GM23248 (cell line): ENCODE data around the gene EIF5. TPM values are rescaled to one million over a fixed set of nuclear protein-coding genes. Genes with fewer than 3 reads are reported as not detected.

Source experiments
- DNase-seq: peaks from one replicate; pipeline ENCODE4 v3.0.0-alpha.2; 2015
- H2AFZ ChIP-seq: fragments of 200-600 bp; sonication (generic); 2 replicates; pipeline ENCODE4 v1.6.1; 2016; ENCODE audit warnings: antibody characterized with exemption
- H3F3A ChIP-seq: fragments of 200-600 bp; sonication (generic); 2 replicates; pipeline ENCODE4 v1.6.1; 2016; ENCODE audit warnings: mild to moderate bottlenecking, antibody characterized with exemption, mixed run types; ENCODE audit not compliant: insufficient read depth
- H3K27ac ChIP-seq: fragments of 200-600 bp; sonication (generic); 2 replicates; pipeline ENCODE4 v1.5.1; 2016; ENCODE audit warnings: mild to moderate bottlenecking
- H3K27me3 ChIP-seq: fragments of 200-600 bp; sonication (generic); replicated peaks from 2 replicates; pipeline ENCODE4 v1.6.1; 2016; ENCODE audit warnings: mild to moderate bottlenecking; ENCODE audit not compliant: insufficient read depth
- H3K36me3 ChIP-seq: fragments of 200-600 bp; sonication (generic); 2 replicates; pipeline ENCODE4 v1.6.1; 2016; ENCODE audit warnings: low read depth, mild to moderate bottlenecking
- H3K4me1 ChIP-seq: fragments of 200-600 bp; sonication (generic); 2 replicates; pipeline ENCODE4 v1.6.1; 2016; ENCODE audit warnings: mild to moderate bottlenecking; ENCODE audit not compliant: insufficient read depth
- H3K4me2 ChIP-seq: fragments of 200-600 bp; sonication (generic); one replicate; pipeline ENCODE4 v1.6.1; 2016; ENCODE audit warnings: mild to moderate bottlenecking; ENCODE audit not compliant: unreplicated experiment
- H3K4me3 ChIP-seq: fragments of 200-600 bp; sonication (generic); 2 replicates; pipeline ENCODE4 v1.5.1; 2016; ENCODE audit warnings: mild to moderate bottlenecking
- H3K79me2 ChIP-seq: fragments of 200-600 bp; sonication (generic); 2 replicates; pipeline ENCODE4 v1.6.1; 2016; ENCODE audit warnings: mild to moderate bottlenecking; ENCODE audit not compliant: insufficient read depth
- H3K9ac ChIP-seq: fragments of 200-600 bp; sonication (generic); 2 replicates; pipeline ENCODE4 v1.6.1; 2016; ENCODE audit warnings: mild to moderate bottlenecking
- H3K9me2 ChIP-seq: fragments of 200-600 bp; sonication (generic); 2 replicates; pipeline ENCODE4 v1.6.1; 2016; ENCODE audit warnings: mixed run types, mild to moderate bottlenecking, moderate library complexity; ENCODE audit not compliant: insufficient read depth
- H3K9me3 ChIP-seq: fragments of 200-600 bp; sonication (generic); one replicate; pipeline ENCODE4 v1.6.1; 2017; ENCODE audit warnings: low read depth
- H4K20me1 ChIP-seq: fragments of 200-600 bp; sonication (generic); 2 replicates; pipeline ENCODE4 v1.6.0; 2016; ENCODE audit not compliant: insufficient read depth
- EZH2 ChIP-seq: fragments of 200-600 bp; sonication (generic); IDR thresholded peaks from 2 replicates; pipeline ENCODE4 v1.6.1; 2018; ENCODE audit warnings: antibody characterized with exemption, mild to moderate bottlenecking; ENCODE audit not compliant: insufficient read depth, poor library complexity, severe bottlenecking
- EZH2phosphoT487 ChIP-seq: fragments of 200-600 bp; sonication (generic); IDR thresholded peaks from 2 replicates; pipeline ENCODE4 v1.6.1; 2018; ENCODE audit warnings: antibody characterized with exemption, moderate library complexity, mild to moderate bottlenecking, low read depth; ENCODE audit not compliant: insufficient read depth
- WGBS, 2 experiments: methylation state at CpG; one replicate each; pipeline ENCODE4 v1.1.6; 2015 to 2017; ENCODE audit warnings: low lambda C conversion rate in 2 of 2, low coverage in 1 of 2; ENCODE audit errors: missing lambda C conversion rate in 2 of 2; 5-methylcytosine and 5-hydroxymethylcytosine counted together
- in situ Hi-C: fragments of 300-500 bp; cut with MboI; formaldehyde crosslinking; loops from 2 replicates; pipeline ENCODE4 v1.15.0; 2020
- polyA plus RNA-seq: library from polyadenylated mRNA; unstranded; fragments of >200 nt; fragmentation: Nextera tagmentation; extraction: Ambion mirVana; gene quantifications from 2 replicates; pipeline ENCODE4 v1.2.1, GENCODE V29; 2016
- total RNA-seq: library from RNA; depleted of rRNA; stranded (reverse); fragments of >200 nt; shearing (Covaris generic); gene quantifications from 2 replicates; pipeline ENCODE4 v1.2.3, GENCODE V29; 2014

The EIF5 gene
- total and polyA plus RNA-seq, 2 experiments from 2014 or later: 133 to 518 TPM

GRCh38 chr14:103340480-103341212 is 6.6 kb downstream of the EIF5 start:
- peaks cover 96% of the 10 kb centered on the region for H3F3A ChIP-seq
- no peaks in the 10 kb centered on the region for H3K9me2 ChIP-seq
- no peak for TF ChIP-seq EZH2
- TF ChIP-seq EZH2phosphoT487: no peak
- no peaks in the 10 kb centered on the region for H3K9me3 ChIP-seq
- DNase-seq: no peak
- peaks cover 93% of the 10 kb centered on the region for H3K36me3 ChIP-seq
- H3K4me3 ChIP-seq: no peak overlapping the region
- H3K4me1 ChIP-seq: peaks cover 12% of the 10 kb centered on the region
- no peak overlapping the region for H2AFZ ChIP-seq
- in situ Hi-C loops: no loop called here
- H3K4me2 ChIP-seq: no peak overlapping the region
- H3K9ac ChIP-seq: 0 out of 2 replicates have a peak overlapping the region, but pooled peaks have one; percentile 3
- 89 to 91% methylated on average over 6 of the region's 6 CpGs for WGBS, 2 experiments
- H3K27ac ChIP-seq: no peak overlapping the region
- no peaks in the 10 kb centered on the region for H3K27me3 ChIP-seq
- H4K20me1 ChIP-seq: peaks cover 14% of the 10 kb centered on the region; the same call in 1 of the 2 replicates
- peaks cover 60% of the 10 kb centered on the region for H3K79me2 ChIP-seq

- in situ Hi-C loops: no loop called here
- H3K79me2 ChIP-seq: peaks cover 51% of the 10 kb centered on the region
- peaks cover 10% of the 10 kb centered on the region; the same call in 1 of the 2 replicates for H4K20me1 ChIP-seq
Observed at GRCh38 chr14:103341250-103342129, 7.5 kb downstream of the EIF5 start.

GRCh38 chr14:103343164-103343879 is 9.3 kb downstream of the EIF5 start:
- H3K36me3 ChIP-seq: peaks cover 66% of the 10 kb centered on the region

More at GRCh38 chr14:103341250-103342129, 7.5 kb downstream of the EIF5 start:
- TF ChIP-seq EZH2phosphoT487 (no peak), EZH2 (no peak)
- Histone ChIP-seq H3K4me2 (no peak overlapping the region), H3K27me3 (no peaks in the 10 kb centered on the region), H3K9me3 (no peaks in the 10 kb centered on the region), H3K9me2 (no peaks in the 10 kb centered on the region), H3K27ac (no peak overlapping the region), H3K36me3 (peaks cover 84% of the 10 kb centered on the region), H3F3A (peaks cover 99% of the 10 kb centered on the region), H2AFZ (no peak overlapping the region), H3K4me3 (no peak overlapping the region), H3K4me1 (0 out of 2 replicates have a peak, but pooled peaks cover 4% of the 10 kb centered on the region), H3K9ac (no peak overlapping the region)
- DNase-seq: no peak
- WGBS, 2 experiments: 72 to 75% methylated on average over 5 of the region's 5 CpGs

More at GRCh38 chr14:103343164-103343879, 9.3 kb downstream of the EIF5 start:
- no peaks in the 10 kb centered on the region for H3K9me3 ChIP-seq
- H3K27me3 ChIP-seq: no peaks in the 10 kb centered on the region
- peaks cover 95% of the 10 kb centered on the region for H3F3A ChIP-seq
- TF ChIP-seq EZH2phosphoT487 (no peak), EZH2 (no peak)
- 77% methylated on average over 4 of the region's 4 CpGs for WGBS, 2 experiments
- H3K79me2 ChIP-seq: peaks cover 33% of the 10 kb centered on the region
- in situ Hi-C loops: no loop called here
- 0 out of 2 replicates have a peak, but pooled peaks cover 4% of the 10 kb centered on the region for H4K20me1 ChIP-seq
- H3K9ac ChIP-seq: no peak overlapping the region
- H3K4me3 ChIP-seq: no peak overlapping the region
- H3K9me2 ChIP-seq: no peaks in the 10 kb centered on the region
- no peaks in the 10 kb centered on the region for H3K4me1 ChIP-seq
- no peak overlapping the region for H3K4me2 ChIP-seq
- no peak overlapping the region for H3K27ac ChIP-seq
- H2AFZ ChIP-seq: no peak overlapping the region
- no peak for DNase-seq
